Measurements from ENCODE around the gene EXOC3L1. TPM values are rescaled to one million over a fixed set of nuclear protein-coding genes. Genes with fewer than 3 reads are reported as not detected.

Gene EXOC3L1
- total RNA-seq, 1 experiment from 2014 or later, result not detected

- TF ChIP-seq CTCF (conservative IDR thresholded peaks at IDR 0.05), result no peak
- H3K9me3 ChIP-seq (ENCODE audit: insufficient read depth, low read depth), result no peaks in the 10 kb centered on the region
- peak within 1 kb of the TSS; percentile 96 for H3K4me2 ChIP-seq
- H3K79me2 ChIP-seq (ENCODE audit: low read depth), result peaks cover 36% of the 10 kb centered on the region
- no peaks in the 10 kb centered on the region for H3K9me2 ChIP-seq (ENCODE audit: insufficient read depth)
- no peak within 1 kb of the TSS for H3K27ac ChIP-seq
- ChIA-PET POLR2A (ENCODE audit: unreplicated experiment) (no interaction called here), CTCF (interaction anchor here (0.6 to 0.7 kb wide), 4 partner anchors 9 to 310 kb away, joined by 3 to 4 read pairs (median 3); no protein-coding TSS in a partner anchor)
- peaks cover 32% of the 10 kb centered on the region for H3K4me1 ChIP-seq (replicated peaks; ENCODE audit: insufficient read depth)
- peak within 1 kb of the TSS; percentile 92 for H3K4me3 ChIP-seq
- peak; percentile 80 to 87 for DNase-seq
- BruUV-seq (replicated peaks), result no TSS peak
- H2AFZ ChIP-seq, result peak within 1 kb of the TSS; percentile 80
- peaks cover 9% of the 10 kb centered on the region for H4K20me1 ChIP-seq (ENCODE audit: insufficient read depth)
- H3F3A ChIP-seq (ENCODE audit: insufficient read depth, low read depth), result peaks cover 37% of the 10 kb centered on the region
- peaks cover 25% of the 10 kb centered on the region; the same call in 1 of the 2 replicates for H3K36me3 ChIP-seq (ENCODE audit: low read depth)
- intact Hi-C loops (cut with micrococcal nuclease; ENCODE audit: unreplicated experiment), result loop anchor here (10.0 kb wide), 2 partner anchors 203 to 273 kb away; partner anchors contain the start of gene TPPP3
- H3K27me3 ChIP-seq (ENCODE audit: insufficient read depth, low read depth), result no peaks in the 10 kb centered on the region
Measured at GRCh38 chr16:67191995-67192681, 2.2 kb upstream of the EXOC3L1 start, which contains the start of gene E2F4. Gene E2F4 (plus strand): TSS chr16:67192155. CDS start chr16:67192228, 73 bp downstream.

DNA sequence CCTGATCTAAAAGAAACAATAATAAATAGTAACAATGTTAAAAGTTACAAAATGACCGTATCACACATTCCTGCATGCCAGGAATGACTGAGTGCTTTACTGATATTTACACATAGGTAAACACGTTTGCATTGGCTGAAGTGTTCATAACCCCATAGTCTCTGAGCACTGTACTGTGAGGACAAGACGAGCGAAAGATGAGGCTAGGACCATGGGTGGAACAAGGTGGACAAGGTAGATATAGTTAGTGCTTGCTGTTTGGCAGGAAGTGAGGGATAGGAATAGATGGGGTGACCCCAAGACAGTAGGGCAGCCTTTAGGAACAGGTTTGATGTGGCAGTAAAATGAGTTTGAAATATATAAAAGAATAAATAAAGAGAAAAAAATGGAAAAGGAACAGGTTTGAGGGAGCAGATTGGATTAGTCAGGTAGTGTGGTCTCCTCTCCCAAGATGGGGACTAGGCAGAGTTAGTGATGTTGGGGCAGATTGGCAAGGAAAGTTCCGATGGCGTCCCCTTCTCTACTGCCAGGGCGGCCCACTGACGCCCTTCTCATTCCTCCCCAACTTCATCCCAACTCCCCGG lies 1.6 kb upstream of the EXOC3L1 start:
- H2AFZ ChIP-seq, result peak overlapping the region; percentile 58
- no peak for DNase-seq
- peaks cover 36% of the 10 kb centered on the region for H3K79me2 ChIP-seq (ENCODE audit: low read depth)
- no peak overlapping the region for H3K27ac ChIP-seq
- intact Hi-C loops (cut with micrococcal nuclease; ENCODE audit: unreplicated experiment), result loop anchor here (10.0 kb wide), 2 partner anchors 203 to 273 kb away; partner anchors contain the start of gene TPPP3
- no peaks in the 10 kb centered on the region for H3K27me3 ChIP-seq (ENCODE audit: insufficient read depth, low read depth)
- H3K36me3 ChIP-seq (ENCODE audit: low read depth), result peaks cover 23% of the 10 kb centered on the region; the same call in 1 of the 2 replicates
- H4K20me1 ChIP-seq (ENCODE audit: insufficient read depth), result peaks cover 9% of the 10 kb centered on the region
- H3K9me3 ChIP-seq (ENCODE audit: insufficient read depth, low read depth), result no peaks in the 10 kb centered on the region
- H3K4me2 ChIP-seq, result peak overlapping the region; percentile 96
- peak overlapping the region; percentile 92; the same call in 1 of the 2 replicates for H3K4me3 ChIP-seq
- TF ChIP-seq EZH2 (IDR thresholded peaks at IDR 0.05; ENCODE audit: low read depth), result no peak
- no peak for TF ChIP-seq CTCF (conservative IDR thresholded peaks at IDR 0.05)
- ChIA-PET POLR2A (ENCODE audit: unreplicated experiment) (no interaction called here), CTCF (no interaction called here)
- no peaks in the 10 kb centered on the region for H3K9me2 ChIP-seq (ENCODE audit: insufficient read depth)
- no TSS peak for BruUV-seq (replicated peaks)
- H3K4me1 ChIP-seq (replicated peaks; ENCODE audit: insufficient read depth), result peaks cover 31% of the 10 kb centered on the region
- peaks cover 31% of the 10 kb centered on the region for H3F3A ChIP-seq (ENCODE audit: insufficient read depth, low read depth)

GRCh38 chr16:67190448-67191399 lies 788 bp upstream of the EXOC3L1 start:
- peak overlapping the region; percentile 96; the same call in 1 of the 2 replicates for H3K4me2 ChIP-seq
- H3K9me3 ChIP-seq (ENCODE audit: insufficient read depth, low read depth), result no peaks in the 10 kb centered on the region
- POLR2A ChIA-PET (ENCODE audit: unreplicated experiment), result no interaction called here
- CTCF ChIA-PET, result no interaction called here
- no peak overlapping the region for H2AFZ ChIP-seq
- peaks cover 36% of the 10 kb centered on the region for H3K79me2 ChIP-seq (ENCODE audit: low read depth)
- no peaks in the 10 kb centered on the region for H3K27me3 ChIP-seq (ENCODE audit: insufficient read depth, low read depth)
- H4K20me1 ChIP-seq (ENCODE audit: insufficient read depth), result peaks cover 9% of the 10 kb centered on the region
- no peaks in the 10 kb centered on the region for H3K9me2 ChIP-seq (ENCODE audit: insufficient read depth)
- peaks cover 33% of the 10 kb centered on the region for H3K4me1 ChIP-seq (replicated peaks; ENCODE audit: insufficient read depth)
- 0 out of 2 replicates have a peak overlapping the region, but pooled peaks have one; percentile 92 for H3K4me3 ChIP-seq
- no peak for TF ChIP-seq CTCF (conservative IDR thresholded peaks at IDR 0.05)
- H3F3A ChIP-seq (ENCODE audit: insufficient read depth, low read depth), result peaks cover 29% of the 10 kb centered on the region
- H3K36me3 ChIP-seq (ENCODE audit: low read depth), result peaks cover 15% of the 10 kb centered on the region; the same call in 1 of the 2 replicates
- intact Hi-C loops (cut with micrococcal nuclease; ENCODE audit: unreplicated experiment), result loop anchor here (10.0 kb wide), 2 partner anchors 204 to 274 kb away; partner anchors contain the start of gene TPPP3
- BruUV-seq (replicated peaks), result no TSS peak
- no peak overlapping the region for H3K27ac ChIP-seq
- DNase-seq, result no peak

All from PC-9 (cell line).